H1 (cell line): ENCODE measurements around the gene TMEM258. TPM values are rescaled to one million over a fixed set of nuclear protein-coding genes. Genes with fewer than 3 reads are reported as not detected.

Experiments used
- CTCF ChIA-PET: fragments of 300-600 bp; sonication (Branson Sonifier 250); formaldehyde crosslinking; loops from one replicate; lab custom pipeline; 2021; ENCODE audit not compliant: partially characterized antibody; lab: Charles Lee
- POLR2A ChIA-PET: fragments of 300-600 bp; sonication (Branson Sonifier 250); formaldehyde crosslinking; loops from one replicate; lab custom pipeline; 2021; ENCODE audit warnings: inconsistent platforms; ENCODE audit not compliant: partially characterized antibody; lab: Charles Lee
- DNase-seq, 2 experiments: peaks; one replicate each; pipeline versions ENCODE4 v3.0.0 to v3.0.0-alpha.2; 2010 to 2022; ENCODE audit warnings: low spot score in 2 of 2, low read depth in 1 of 2, mixed read lengths in 1 of 2
- FAIRE-seq: peaks from 2 replicates; lab custom pipeline; 2011; peaks lifted over from hg19 to GRCh38; lab: Jason Lieb, UNC
- H2AFZ ChIP-seq: 2 replicates; pipeline ENCODE4 v1.8.1; 2012; ENCODE audit warnings: low read length, inconsistent platforms
- H2AK5ac ChIP-seq: 2 replicates; pipeline ENCODE4 v1.6.1; 2013; ENCODE audit warnings: low read depth, low read length
- H2BK120ac ChIP-seq: replicated peaks from 2 replicates; pipeline ENCODE3; 2013; ENCODE audit warnings: low read depth, low read length, inconsistent platforms
- H2BK12ac ChIP-seq: 2 replicates; pipeline ENCODE4 v1.6.1; 2013; ENCODE audit warnings: low read depth, low read length
- H2BK15ac ChIP-seq: 2 replicates; pipeline ENCODE4 v1.6.1; 2013; ENCODE audit warnings: low read length
- H2BK20ac ChIP-seq: 2 replicates; pipeline ENCODE4 v1.6.1; 2013; ENCODE audit warnings: low read length
- H2BK5ac ChIP-seq: 2 replicates; pipeline ENCODE4 v1.6.1; 2013; ENCODE audit warnings: low read depth, low read length
- H3K14ac ChIP-seq: 2 replicates; pipeline ENCODE4 v1.6.1; 2013; ENCODE audit warnings: inconsistent platforms; ENCODE audit not compliant: insufficient read length
- H3K18ac ChIP-seq: 2 replicates; pipeline ENCODE4 v1.6.1; 2013; ENCODE audit warnings: low read length; ENCODE audit errors: extremely low read depth
- H3K23ac ChIP-seq: 2 replicates; pipeline ENCODE4 v1.6.1; 2013; ENCODE audit warnings: inconsistent platforms; ENCODE audit not compliant: insufficient read length
- H3K23me2 ChIP-seq: 2 replicates; pipeline ENCODE4 v1.6.1; 2013; ENCODE audit warnings: low read depth, low read length
- H3K27ac ChIP-seq: 2 replicates; pipeline ENCODE4 v1.6.1; 2011; ENCODE audit warnings: low read depth, low read length, inconsistent platforms
- H3K27me3 ChIP-seq, 4 experiments: replicated peaks in 1 of 4; 1 replicate in 1 of 4; 2 replicates in 3 of 4; pipeline versions ENCODE4 v1.6.1 to v1.8.1; 2011 to 2013; ENCODE audit warnings: low read length in 3 of 4, mild to moderate bottlenecking in 3 of 4, inconsistent platforms in 2 of 4, mixed read lengths in 2 of 4, moderate library complexity in 1 of 4; ENCODE audit not compliant: control insufficient read depth in 3 of 4, insufficient read depth in 3 of 4; ENCODE audit errors: extremely low read depth in 1 of 4
- H3K36me3 ChIP-seq, 4 experiments: 2 replicates each; pipeline versions ENCODE4 v1.6.1 to v1.8.1; 2011 to 2013; ENCODE audit warnings: mild to moderate bottlenecking in 4 of 4, low read length in 3 of 4, moderate library complexity in 2 of 4, control low read depth in 1 of 4, inconsistent platforms in 1 of 4; ENCODE audit not compliant: insufficient read depth in 4 of 4, control insufficient read depth in 2 of 4
- H3K4ac ChIP-seq: replicated peaks from 2 replicates; pipeline ENCODE3; 2013; ENCODE audit warnings: low read length, low read depth, mixed read lengths, inconsistent platforms; ENCODE audit not compliant: insufficient read length
- H3K4me1 ChIP-seq, 4 experiments: replicated peaks in 1 of 4; 1 replicate in 1 of 4; 2 replicates in 3 of 4; pipeline versions ENCODE4 v1.6.1 to v1.8.1; 2011 to 2013; ENCODE audit warnings: low read length in 3 of 4, inconsistent platforms in 2 of 4, mixed read lengths in 1 of 4; ENCODE audit not compliant: insufficient read depth in 4 of 4, control insufficient read depth in 3 of 4
- H3K4me2 ChIP-seq, 2 experiments: 2 replicates each; pipeline versions ENCODE4 v1.6.1 to v1.8.1; 2011 to 2013; ENCODE audit warnings: low read depth in 2 of 2, low read length in 2 of 2, control low read depth in 1 of 2, inconsistent platforms in 1 of 2, mild to moderate bottlenecking in 1 of 2; ENCODE audit not compliant: insufficient read depth in 1 of 2
- H3K4me3 ChIP-seq, 4 experiments: fragments of 200-600, 300-600 bp in 1 of 4; sonication (generic), shearing (Covaris generic), sonication (Bioruptor Twin) in 1 of 4; 2 replicates each; pipeline versions ENCODE4 v1.5.1 to v1.8.1; 2011 to 2016; ENCODE audit warnings: low read length in 4 of 4, low read depth in 3 of 4, control low read depth in 2 of 4, inconsistent platforms in 2 of 4, mild to moderate bottlenecking in 2 of 4, mixed read lengths in 1 of 4, moderate library complexity in 1 of 4; ENCODE audit not compliant: insufficient read depth in 2 of 4; ENCODE audit errors: extremely low read depth in 1 of 4
- H3K56ac ChIP-seq: replicated peaks from 2 replicates; pipeline ENCODE3; 2013; ENCODE audit warnings: low read depth, mild to moderate bottlenecking, mixed read lengths, low read length, inconsistent platforms; ENCODE audit not compliant: insufficient read length
- H3K79me1 ChIP-seq: 2 replicates; pipeline ENCODE4 v1.6.1; 2013; ENCODE audit warnings: low read depth, low read length, control low read depth
- H3K79me2 ChIP-seq, 2 experiments: 2 replicates each; pipeline versions ENCODE4 v1.6.1 to v1.8.1; 2012 to 2013; ENCODE audit warnings: low read length in 2 of 2, mild to moderate bottlenecking in 2 of 2, inconsistent platforms in 1 of 2; ENCODE audit not compliant: insufficient read depth in 2 of 2, control insufficient read depth in 1 of 2
- H3K9ac ChIP-seq, 4 experiments: replicated peaks in 1 of 4; 1 replicate in 1 of 4; 2 replicates in 3 of 4; pipeline versions ENCODE4 v1.6.1 to v1.8.1; 2011 to 2013; ENCODE audit warnings: low read depth in 3 of 4, low read length in 3 of 4, control low read depth in 2 of 4, mild to moderate bottlenecking in 2 of 4, moderate library complexity in 2 of 4, inconsistent platforms in 1 of 4; ENCODE audit errors: extremely low read depth in 1 of 4
- H3K9me3 ChIP-seq, 2 experiments: 2 replicates each; pipeline versions ENCODE4 v1.6.1 to v1.8.1; 2012 to 2013; ENCODE audit warnings: mild to moderate bottlenecking in 2 of 2, moderate library complexity in 2 of 2, control low read depth in 1 of 2, inconsistent platforms in 1 of 2, low read depth in 1 of 2, low read length in 1 of 2, mixed read lengths in 1 of 2; ENCODE audit not compliant: insufficient read depth in 2 of 2
- H4K20me1 ChIP-seq, 2 experiments: replicated peaks in 1 of 2; 2 replicates each; pipeline versions ENCODE3 to v1.8.1; 2011 to 2013; ENCODE audit warnings: inconsistent platforms in 2 of 2, low read length in 2 of 2, mild to moderate bottlenecking in 1 of 2; ENCODE audit not compliant: insufficient read depth in 2 of 2, control insufficient read depth in 1 of 2
- H4K5ac ChIP-seq: 2 replicates; pipeline ENCODE4 v1.6.1; 2013; ENCODE audit warnings: low read length, low read depth, mixed read lengths, inconsistent platforms; ENCODE audit not compliant: insufficient read length
- H4K8ac ChIP-seq: 2 replicates; pipeline ENCODE4 v1.8.0; 2013; ENCODE audit warnings: mild to moderate bottlenecking, moderate library complexity, low read length, inconsistent platforms; ENCODE audit not compliant: insufficient read depth; ENCODE audit errors: extremely low read depth
- H4K91ac ChIP-seq: replicated peaks from 2 replicates; pipeline ENCODE3; 2013; ENCODE audit warnings: low read length, mixed read lengths, inconsistent platforms; ENCODE audit not compliant: insufficient read length
- POLR2A ChIP-seq, 2 experiments: IDR thresholded peaks; 1 replicate in 1 of 2; 2 replicates in 1 of 2; pipeline ENCODE4 v1.6.1; 2011; ENCODE audit warnings: low read depth in 2 of 2, low read length in 2 of 2, mild to moderate bottlenecking in 2 of 2; ENCODE audit errors: control extremely low read depth in 1 of 2
- WGBS, 2 experiments: shearing (Covaris generic) in 1 of 2; methylation state at CpG; one replicate each; pipeline versions ENCODE4 v1.1.6 to v1.1.7; 2013 to 2015; ENCODE audit warnings: low lambda C conversion rate in 2 of 2, mixed read lengths in 2 of 2, inconsistent platforms in 1 of 2, low coverage in 1 of 2, missing lambda C conversion rate in 1 of 2; ENCODE audit not compliant: insufficient replicate concordance in 2 of 2, insufficient coverage in 1 of 2, insufficient read length in 1 of 2; ENCODE audit errors: extremely low coverage in 1 of 2, missing lambda C conversion rate in 1 of 2; 5-methylcytosine and 5-hydroxymethylcytosine counted together
- polyA plus RNA-seq, 7 experiments: library from polyadenylated mRNA; depleted of rRNA in 3 of 7; stranded (reverse) in 5 of 7; unstranded in 2 of 7; fragments of >200 nt in 5 of 7; fragments of 200-250 nt in 2 of 7; gene quantifications; 1 replicate in 5 of 7; 2 replicates in 1 of 7; 4 replicates in 1 of 7; pipeline versions ENCODE4 v1.2.1 to v1.2.3, GENCODE V29; 2011 to 2013; ENCODE audit warnings: missing spikeins in 2 of 7, mixed read lengths in 2 of 7
- total RNA-seq: library from RNA; stranded (reverse); fragmentation: NEBNext Ultra II Directional; extraction: Animal tissue kit (Norgen Biotek cat#: 25700); gene quantifications from 2 replicates; pipeline ENCODE4 v1.2.1, GENCODE V29; 2021
- TF ChIP-seq, protein P1 (sequence below), 3 experiments: IDR thresholded peaks; 1 replicate in 2 of 3; 2 replicates in 1 of 3; pipeline versions ENCODE4 v1.5.1 to v1.6.1; 2011; ENCODE audit warnings: low read length in 3 of 3, mild to moderate bottlenecking in 3 of 3, inconsistent platforms in 2 of 3, low read depth in 1 of 3, moderate library complexity in 1 of 3; ENCODE audit not compliant: insufficient read depth in 1 of 3; ENCODE audit errors: control extremely low read depth in 1 of 3

The TMEM258 gene
- total and polyA plus RNA-seq, 2 of the 8 experiments (the other 6 are each of a cell fraction or from before 2014, with no cell fraction given): 186 to 759 TPM

DNA sequence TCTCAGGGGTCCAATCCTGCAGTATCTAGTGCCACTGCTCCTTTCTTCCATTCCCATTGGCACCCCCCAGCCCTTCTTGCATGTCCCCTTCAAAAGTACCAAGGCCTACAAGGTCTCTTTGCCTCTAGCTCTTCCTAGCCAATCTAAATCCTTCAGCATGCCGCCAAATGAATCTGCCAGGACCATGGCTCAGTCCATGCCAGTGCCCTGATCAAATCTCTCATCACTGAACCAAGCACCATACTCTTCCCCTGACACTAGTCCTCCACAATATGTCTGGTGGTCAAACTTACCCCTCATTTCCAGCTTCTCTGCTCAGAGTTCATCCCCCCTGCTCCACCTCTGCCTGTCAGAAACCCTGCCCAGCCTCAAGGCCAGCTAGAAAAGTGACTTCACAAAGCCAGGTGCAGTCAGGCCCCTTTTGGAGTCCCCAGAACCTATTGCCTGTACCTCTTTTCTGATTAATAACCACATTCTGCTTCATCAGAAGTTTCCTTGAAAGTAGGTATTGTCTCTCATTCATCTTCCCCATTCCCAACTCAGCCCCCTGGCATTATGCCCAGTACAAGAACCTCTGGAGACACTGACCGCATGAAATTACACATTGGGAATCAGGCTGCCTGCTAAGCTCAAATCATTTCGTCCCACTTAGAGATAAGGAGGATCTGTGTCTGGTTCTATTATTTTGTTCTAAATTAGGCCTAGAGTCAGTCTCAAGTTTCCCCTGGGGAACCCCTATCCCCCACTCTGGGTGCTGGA lies 11.7 kb upstream of the TMEM258 start:
- no peak overlapping the region for H3K18ac ChIP-seq
- H3K9me3 ChIP-seq: no peaks in the 10 kb centered on the region
- H2BK15ac ChIP-seq: no peak overlapping the region
- no peak overlapping the region for H4K5ac ChIP-seq
- no peaks in the 10 kb centered on the region for H3K4me1 ChIP-seq
- H3K14ac ChIP-seq: no peak overlapping the region
- no peaks in the 10 kb centered on the region; a peak in 2 of 4 replicates for H3K79me2 ChIP-seq
- no peaks in the 10 kb centered on the region for H3K27me3 ChIP-seq
- H4K20me1 ChIP-seq: peaks cover 4 to 9% of the 10 kb centered on the region in 2 experiments
- TF ChIP-seq, protein P1, sequence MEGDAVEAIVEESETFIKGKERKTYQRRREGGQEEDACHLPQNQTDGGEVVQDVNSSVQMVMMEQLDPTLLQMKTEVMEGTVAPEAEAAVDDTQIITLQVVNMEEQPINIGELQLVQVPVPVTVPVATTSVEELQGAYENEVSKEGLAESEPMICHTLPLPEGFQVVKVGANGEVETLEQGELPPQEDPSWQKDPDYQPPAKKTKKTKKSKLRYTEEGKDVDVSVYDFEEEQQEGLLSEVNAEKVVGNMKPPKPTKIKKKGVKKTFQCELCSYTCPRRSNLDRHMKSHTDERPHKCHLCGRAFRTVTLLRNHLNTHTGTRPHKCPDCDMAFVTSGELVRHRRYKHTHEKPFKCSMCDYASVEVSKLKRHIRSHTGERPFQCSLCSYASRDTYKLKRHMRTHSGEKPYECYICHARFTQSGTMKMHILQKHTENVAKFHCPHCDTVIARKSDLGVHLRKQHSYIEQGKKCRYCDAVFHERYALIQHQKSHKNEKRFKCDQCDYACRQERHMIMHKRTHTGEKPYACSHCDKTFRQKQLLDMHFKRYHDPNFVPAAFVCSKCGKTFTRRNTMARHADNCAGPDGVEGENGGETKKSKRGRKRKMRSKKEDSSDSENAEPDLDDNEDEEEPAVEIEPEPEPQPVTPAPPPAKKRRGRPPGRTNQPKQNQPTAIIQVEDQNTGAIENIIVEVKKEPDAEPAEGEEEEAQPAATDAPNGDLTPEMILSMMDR (IDR thresholded peaks at IDR 0.05; ENCODE audit: control extremely low read depth in 1 of 3, insufficient read depth in 1 of 3, low read depth in 1 of 3, low read length in 3 of 3): no peak
- 0 out of 3 replicates have a peak, but pooled peaks of 1 of the 2 experiments have one; percentile 21 for TF ChIP-seq POLR2A (IDR thresholded peaks at IDR 0.05; ENCODE audit: control extremely low read depth in 1 of 2, low read depth in 2 of 2, low read length in 2 of 2)
- no peak overlapping the region for H3K4me3 ChIP-seq
- WGBS, 2 experiments: 90% methylated on average over 3 of the region's 3 CpGs; no CpG with 5 or more reads in 1 of the 2 experiments
- H2BK12ac ChIP-seq: no peak overlapping the region
- H3K9ac ChIP-seq: no peak overlapping the region
- H3K56ac ChIP-seq: no peak overlapping the region
- no peak overlapping the region for H2AFZ ChIP-seq
- no peak overlapping the region for H4K8ac ChIP-seq
- no peak overlapping the region for H2AK5ac ChIP-seq
- no peak overlapping the region for H2BK20ac ChIP-seq
- no peak for DNase-seq
- H3K27ac ChIP-seq: no peak overlapping the region
- H3K79me1 ChIP-seq: no peaks in the 10 kb centered on the region; the same call in none of the 2 replicates
- CTCF ChIA-PET: interaction anchor here (0.9 to 10.1 kb wide), 3 partner anchors 10 to 56 kb away, joined by 3 to 118 read pairs (median 4); partner anchors contain the start of gene FADS1
- H3K23ac ChIP-seq: no peak overlapping the region
- no peak overlapping the region for H3K4ac ChIP-seq
- no peaks in the 10 kb centered on the region for H3K23me2 ChIP-seq
- H3K4me2 ChIP-seq: no peak overlapping the region
- no peak for FAIRE-seq
- H2BK120ac ChIP-seq: no peak overlapping the region
- H4K91ac ChIP-seq: no peak overlapping the region
- POLR2A ChIA-PET: interaction anchor here (1.1 to 20.9 kb wide), 4 partner anchors 11 to 30 kb away, joined by 3 to 354 read pairs (median 34); partner anchors contain the start of genes FADS1, FEN1 and TMEM258
- H3K36me3 ChIP-seq: peaks cover 40 to 96% (median 69%) of the 10 kb centered on the region in 4 experiments
- no peak overlapping the region for H2BK5ac ChIP-seq
